ENCODE data around the gene CDH4.

Gene CDH4

DNA sequence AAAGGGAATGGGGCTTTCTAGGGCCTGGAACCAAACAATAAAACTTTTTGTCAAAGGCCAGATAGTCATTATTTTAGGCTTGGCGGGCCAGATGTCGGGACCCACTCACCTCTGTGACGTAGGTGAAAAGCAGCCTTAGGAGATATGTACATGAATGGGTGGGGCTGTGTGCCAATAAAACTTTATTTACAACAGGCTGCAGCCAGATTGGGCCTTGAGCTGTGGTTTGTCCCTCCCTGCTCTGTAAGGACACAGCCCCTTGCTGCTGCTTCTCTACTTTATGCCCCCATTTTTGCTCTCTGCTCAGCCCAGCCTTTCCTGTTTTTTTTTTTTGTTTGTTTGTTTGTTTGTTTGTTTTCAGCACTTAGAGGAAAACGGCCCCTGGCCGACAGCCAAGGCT is 32.7 kb downstream of the CDH4 start:
- DNase-seq (ENCODE audit: low spot score) = no peak

- DNase-seq (ENCODE audit: low spot score) = no peak
Observed at GRCh38 chr20:61285152-61285645, 33.1 kb downstream of the CDH4 start.

DNA sequence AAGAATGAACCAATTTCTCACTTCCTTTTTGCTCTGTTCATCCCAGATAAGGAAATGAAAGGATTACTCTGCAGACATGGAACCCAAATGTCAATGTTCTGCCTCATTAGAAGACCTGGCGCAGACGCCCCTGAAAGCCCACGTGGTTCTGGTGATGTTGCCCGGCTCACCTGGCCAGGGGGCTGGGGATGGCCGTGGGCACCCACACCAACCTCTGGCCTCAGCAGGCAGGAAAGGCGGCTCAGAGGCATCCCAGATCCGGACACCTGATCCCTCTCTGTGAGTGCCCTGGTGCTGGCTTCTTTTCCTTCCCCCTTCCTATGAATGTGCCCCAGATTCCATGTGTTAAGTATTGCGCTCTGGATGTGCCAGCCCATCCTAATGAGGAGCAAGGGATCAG is 33.6 kb downstream of the CDH4 start:
- DNase-seq (ENCODE audit: low spot score) = no peak

- no peak for DNase-seq (ENCODE audit: low spot score)
Observed at GRCh38 chr20:61287583-61288275, 35.7 kb downstream of the CDH4 start.

DNA sequence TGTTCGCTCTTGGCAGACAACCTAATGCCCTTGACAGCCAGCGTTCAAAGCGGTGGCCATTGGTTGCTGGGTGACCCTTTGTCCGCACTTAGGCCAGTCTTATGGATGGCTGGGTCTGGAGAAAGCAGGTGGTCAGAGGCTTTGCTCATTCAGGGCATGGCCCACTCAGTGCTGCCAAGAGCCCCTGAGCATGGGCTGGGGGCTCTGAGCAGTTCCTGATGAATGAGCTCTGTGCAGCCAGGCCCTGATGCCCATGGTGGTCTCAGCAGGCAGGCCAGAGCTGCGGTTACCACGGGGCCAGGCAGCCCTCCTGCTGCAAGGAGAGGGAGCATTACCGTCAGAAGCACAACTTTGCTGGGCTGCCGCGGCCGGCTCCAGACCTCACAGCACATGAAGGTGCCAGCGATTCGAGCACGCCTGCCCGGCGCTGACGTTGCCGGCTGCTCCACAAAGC is 36.3 kb downstream of the CDH4 start:
- DNase-seq (ENCODE audit: low spot score) = no peak

DNA sequence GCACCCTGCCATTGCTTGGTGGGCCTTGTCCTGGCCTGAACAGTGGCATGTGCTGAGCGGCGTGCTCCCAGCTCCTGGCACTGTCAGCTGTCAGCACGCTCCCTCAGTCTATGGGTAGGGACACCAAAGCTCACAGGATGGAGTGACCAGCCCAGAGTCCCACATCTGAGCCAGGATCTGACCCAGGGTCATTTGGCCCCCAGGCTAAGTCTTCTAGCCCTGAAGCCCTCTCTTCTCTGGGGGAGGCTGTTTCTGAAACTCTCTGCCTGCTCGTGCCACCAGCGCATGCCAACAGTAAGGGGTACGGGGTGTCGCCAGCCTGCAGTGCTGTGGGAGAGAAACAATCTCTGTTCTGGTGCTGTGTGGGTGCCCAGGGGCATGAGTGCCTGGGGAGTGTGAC is 37.1 kb downstream of the CDH4 start:
- no peak for DNase-seq (ENCODE audit: low spot score)

DNA sequence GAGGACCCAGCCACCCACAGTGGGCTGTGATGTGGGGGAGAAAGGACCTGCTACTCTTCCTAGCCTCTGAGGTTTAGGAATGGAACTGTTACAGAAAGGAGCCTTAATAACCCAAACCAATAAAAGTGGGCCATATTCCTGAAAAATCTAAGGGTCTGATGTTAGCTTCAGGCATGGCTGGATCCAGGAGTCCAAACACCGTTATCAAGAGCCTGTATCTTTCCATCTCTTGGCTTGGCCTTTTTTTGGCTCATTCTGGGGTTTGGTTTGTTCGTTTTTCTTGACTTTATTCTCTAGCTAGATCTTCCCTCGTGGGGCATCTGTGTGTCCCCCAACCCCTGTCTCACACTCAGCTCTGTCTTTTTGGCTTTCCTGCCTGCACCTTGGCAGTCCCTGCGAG is 38.7 kb downstream of the CDH4 start:
- DNase-seq (ENCODE audit: low spot score) = no peak

DNA sequence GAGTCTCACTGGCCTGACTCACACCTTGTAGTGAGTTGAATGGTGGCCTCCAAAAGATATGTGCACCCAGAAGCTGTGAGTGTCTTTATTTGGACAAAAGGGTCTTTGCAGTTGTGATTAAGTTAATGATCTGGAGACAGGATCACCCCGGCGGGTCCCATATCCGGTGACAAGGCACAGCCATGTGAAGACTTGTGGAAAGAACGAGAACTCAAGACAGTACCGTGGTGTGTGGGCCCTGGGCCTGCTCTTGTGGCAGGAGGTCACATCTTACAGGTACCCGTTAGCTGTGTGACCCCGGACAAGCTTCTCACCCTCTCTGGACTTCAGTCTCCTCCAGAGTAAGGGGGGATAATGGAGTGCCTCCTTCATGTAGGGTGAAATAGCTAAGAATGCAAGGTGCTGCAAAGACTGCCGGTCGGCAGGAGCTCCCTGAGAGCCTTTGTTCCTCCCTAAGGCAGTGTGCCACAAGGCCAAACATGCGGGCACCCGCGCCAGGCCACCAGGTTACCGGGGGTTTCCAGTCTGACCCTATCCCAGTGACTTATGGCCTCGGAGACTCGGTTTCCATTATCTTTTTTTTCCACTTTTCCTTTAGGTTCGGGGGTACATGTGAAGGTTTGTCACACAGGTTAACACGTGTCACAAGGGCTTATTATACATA is 39.2 kb downstream of the CDH4 start:
- DNase-seq (ENCODE audit: low spot score) = no peak

GRCh38 chr20:61292391-61292790 is 40.3 kb downstream of the CDH4 start:
- DNase-seq (ENCODE audit: low spot score) = no peak

DNA sequence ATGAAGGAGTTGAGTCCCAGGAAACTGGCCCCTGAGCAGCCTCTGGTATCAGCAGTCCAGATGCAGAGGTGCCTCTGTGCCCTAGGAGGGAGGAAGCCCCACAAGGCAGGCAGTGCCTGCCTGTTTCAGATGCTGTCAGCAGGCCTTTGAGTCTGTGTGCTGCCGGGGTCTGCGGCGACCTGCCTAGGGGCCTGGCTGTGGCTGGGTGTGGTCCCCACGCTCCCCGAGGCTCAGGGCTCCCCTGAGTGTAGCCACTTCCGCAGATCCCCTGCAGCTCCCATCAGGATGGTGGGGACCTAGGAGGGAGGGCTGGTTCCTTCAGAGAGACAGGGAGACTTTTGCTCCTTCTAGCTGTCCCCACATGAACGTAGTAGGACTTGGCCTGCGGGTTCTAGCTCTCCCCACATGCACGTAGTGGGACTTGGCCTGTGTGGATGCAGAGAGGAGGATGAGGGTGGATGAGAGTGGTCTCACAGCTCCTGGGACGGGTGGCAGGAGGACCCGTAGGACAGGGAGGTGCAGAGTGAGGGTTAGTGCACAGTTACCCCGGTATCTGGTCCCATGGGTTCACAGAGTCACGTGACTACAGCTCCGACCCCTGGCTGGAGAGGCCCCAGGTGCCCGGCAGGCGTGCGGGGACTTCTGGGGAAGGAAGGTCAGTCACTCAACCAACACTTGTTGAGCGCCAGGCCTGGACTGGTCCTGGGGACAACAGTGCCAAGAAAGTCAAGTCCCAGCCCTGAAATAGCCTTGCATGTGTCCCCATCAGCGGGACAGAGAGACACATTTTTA is 41.0 kb downstream of the CDH4 start:
- no peak for DNase-seq (ENCODE audit: low spot score)

GRCh38 chr20:61293951-61294350 is 41.9 kb downstream of the CDH4 start:
- no peak for DNase-seq (ENCODE audit: low spot score)

GRCh38 chr20:61295249-61295648 is 43.2 kb downstream of the CDH4 start:
- no peak for DNase-seq (ENCODE audit: low spot score)

GRCh38 chr20:61295682-61296628 is 43.9 kb downstream of the CDH4 start:
- no peak for DNase-seq (ENCODE audit: low spot score)

- no peak for DNase-seq (ENCODE audit: low spot score)
Observed at GRCh38 chr20:61296629-61297019, 44.6 kb downstream of the CDH4 start.

DNA sequence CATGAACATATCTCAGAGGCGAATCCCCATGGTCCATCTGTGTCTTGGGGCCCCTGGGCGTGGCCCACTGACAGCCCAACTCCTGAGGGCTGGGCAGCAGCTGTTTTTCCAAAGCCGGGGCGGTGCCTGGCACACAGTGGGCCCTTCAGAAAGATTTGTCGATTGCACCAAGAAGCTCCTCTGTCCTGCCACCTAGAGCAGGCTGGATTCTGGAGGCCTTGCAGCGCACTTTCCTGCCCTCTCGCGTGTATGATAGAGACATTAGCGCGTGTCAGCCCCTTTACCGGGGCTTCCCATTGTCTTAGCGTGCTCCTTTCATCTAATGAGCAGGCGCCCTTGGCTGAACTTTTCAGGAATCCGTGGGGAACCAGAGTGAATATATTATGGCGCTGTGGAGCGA is 45.4 kb downstream of the CDH4 start:
- no peak for DNase-seq (ENCODE audit: low spot score)

- DNase-seq (ENCODE audit: low spot score) = no peak
Observed at GRCh38 chr20:61297986-61298385, 45.9 kb downstream of the CDH4 start.

DNA sequence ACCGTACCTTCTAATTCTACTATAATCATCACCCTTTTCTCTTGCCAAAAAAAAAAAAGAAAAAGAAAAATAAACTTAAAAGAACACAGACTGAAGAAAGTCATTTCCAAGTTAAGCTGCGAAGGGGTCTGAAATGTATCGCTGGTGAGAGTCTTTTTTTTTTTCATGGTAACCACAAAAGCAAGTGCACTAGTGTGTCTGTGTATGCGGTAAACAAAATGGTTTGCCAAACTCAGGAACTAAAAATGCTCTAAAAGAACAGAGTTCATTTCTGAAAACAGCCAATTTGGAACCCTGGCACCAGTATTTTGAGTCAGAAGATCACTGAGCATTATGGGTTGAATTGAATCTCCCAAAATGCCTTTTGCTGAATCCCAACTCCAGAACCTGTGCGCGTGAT is 46.6 kb downstream of the CDH4 start:
- no peak for DNase-seq (ENCODE audit: low spot score)

DNA sequence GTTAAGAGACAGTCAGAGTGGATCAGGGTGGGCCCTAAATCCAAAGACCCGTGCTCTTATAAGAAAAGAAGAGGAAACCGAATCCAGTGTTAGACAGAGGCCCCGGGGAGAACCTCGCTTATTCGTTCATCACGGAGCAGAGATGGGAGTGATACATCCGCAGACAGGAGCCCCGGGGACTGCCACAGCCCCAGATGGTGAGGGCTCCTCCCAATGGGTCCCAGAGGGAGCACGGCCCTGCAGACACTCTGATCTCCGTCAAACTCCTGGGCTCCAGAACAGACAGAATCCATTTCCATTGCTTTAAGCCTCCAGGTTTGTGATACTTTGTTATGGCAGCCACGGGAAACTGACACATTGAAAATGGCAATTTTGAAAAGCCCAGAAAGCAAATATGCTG is 47.0 kb downstream of the CDH4 start:
- no peak for DNase-seq (ENCODE audit: low spot score)

GRCh38 chr20:61299618-61300017 is 47.6 kb downstream of the CDH4 start:
- no peak for DNase-seq (ENCODE audit: low spot score)

DNA sequence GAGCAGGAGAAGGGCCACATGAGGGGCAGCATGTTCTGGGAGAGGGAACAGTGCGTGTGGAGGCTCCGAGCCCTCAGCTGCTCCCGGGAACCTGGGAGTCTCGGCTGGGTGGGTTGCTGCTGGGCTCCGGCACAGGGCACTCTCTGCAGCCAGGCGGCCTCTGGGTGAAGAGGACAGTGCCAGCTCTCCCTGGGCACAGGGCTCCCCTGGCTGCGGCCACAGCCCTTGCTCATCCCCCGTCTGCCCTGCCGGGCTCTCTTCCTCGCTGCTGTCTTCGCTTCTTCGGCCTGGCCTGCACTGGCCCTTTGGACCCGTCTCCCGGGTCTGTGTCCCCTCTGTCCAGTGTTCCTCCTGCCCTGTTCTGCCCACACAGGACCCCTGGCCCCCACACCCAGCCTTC is 48.2 kb downstream of the CDH4 start:
- DNase-seq (ENCODE audit: low spot score) = no peak

DNA sequence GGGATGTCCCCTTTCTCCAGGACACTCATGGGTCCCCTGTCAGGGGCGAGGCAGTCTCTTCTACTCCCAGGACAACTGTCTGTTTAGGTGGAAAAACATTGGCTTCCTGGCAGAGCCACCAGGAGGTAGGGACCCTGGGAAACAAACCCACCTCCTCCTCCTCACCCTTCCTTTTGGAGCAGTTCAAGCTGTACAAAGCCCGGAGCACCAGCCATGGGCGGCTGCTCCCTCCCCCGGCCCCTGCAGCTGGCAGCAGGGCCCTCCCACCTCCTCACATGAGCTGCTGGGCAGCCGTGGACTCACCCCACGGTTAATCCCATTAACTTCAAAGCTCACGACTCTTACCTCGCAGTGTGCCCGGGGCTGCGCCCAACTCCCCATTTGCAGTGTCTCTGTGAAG is 48.6 kb downstream of the CDH4 start:
- DNase-seq (ENCODE audit: low spot score) = no peak
